GM18526 (cell line): ENCODE data around the gene LINGO3.

Source experiments
- POLR2A ChIP-seq: IDR thresholded peaks from 3 replicates; pipeline ENCODE4 v1.6.1; 2011; ENCODE audit not compliant: insufficient read length; ENCODE audit errors: extremely low read depth

Gene LINGO3

DNA sequence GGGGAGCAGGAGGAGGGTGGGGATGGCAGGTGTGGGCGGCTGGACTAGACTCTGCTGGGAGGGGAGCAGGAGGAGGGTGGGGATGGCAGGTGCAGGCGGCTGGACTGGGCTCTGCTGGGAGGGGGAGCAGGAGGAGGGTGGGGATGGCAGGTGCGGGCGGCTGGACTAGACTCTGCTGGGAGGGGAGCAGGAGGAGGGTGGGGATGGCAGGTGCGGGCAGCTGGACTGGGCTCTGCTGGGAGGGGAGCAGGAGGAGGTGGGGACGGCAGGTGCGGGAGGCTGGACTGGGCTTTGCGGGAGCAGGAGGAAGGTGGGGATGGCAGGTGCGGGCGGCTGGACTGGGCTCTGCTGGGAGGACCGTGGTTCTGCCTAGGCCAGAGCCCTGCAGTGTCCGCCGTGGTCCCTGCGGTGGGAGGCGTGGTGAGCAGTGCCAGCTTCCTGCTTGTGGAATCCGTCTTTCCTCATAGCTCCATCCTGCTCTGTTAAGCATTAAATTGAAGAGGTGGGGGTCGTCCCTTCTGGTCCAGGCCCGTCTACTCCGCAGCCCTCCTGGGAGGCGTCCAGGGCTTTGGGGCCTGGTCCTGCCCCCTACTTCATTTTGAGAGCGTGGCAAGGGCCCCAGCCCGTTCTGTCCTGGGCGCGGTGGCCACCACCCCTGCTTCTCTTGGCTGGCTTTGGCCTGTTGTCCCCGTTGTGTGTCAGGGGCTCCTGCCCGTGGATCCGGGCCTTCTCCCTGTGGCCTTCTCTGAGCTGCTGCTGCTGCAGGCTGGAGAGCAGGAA is 25.3 kb upstream of the LINGO3 start:
- TF ChIP-seq POLR2A: no peak

DNA sequence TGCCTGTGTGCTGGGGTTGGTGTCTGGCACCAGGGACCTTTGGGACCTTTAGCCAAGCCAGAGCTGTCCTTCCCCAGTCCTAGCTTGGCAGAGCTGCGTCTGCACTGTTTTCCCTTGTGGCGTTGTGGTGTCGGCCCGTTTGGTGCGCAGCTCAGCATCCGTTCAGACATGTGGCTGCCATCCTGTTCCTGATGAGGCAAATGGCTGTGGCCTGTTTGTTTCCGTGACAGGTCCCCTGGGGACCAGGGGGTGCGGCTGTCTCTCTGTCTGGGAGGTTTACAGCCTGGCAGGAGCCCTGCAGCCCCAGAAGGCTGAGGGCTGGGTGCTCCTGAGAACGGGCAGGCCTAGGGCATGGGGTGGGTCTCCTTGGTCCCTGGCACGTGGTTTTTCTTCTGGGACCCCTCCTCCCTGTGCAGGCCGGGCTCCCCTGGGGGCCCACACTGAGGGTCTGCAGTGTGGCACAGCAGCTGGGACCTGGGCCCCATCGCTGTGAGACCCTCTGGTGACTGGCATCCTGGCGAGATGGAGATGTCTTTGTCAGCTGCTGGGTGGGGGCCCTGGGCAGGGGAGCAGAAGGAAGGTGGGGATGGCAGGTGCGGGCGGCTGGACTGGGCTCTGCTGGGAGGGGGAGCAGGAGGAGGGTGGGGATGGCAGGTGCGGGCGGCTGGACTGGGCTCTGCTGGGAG is 24.5 kb upstream of the LINGO3 start:
- TF ChIP-seq POLR2A: no peak

DNA sequence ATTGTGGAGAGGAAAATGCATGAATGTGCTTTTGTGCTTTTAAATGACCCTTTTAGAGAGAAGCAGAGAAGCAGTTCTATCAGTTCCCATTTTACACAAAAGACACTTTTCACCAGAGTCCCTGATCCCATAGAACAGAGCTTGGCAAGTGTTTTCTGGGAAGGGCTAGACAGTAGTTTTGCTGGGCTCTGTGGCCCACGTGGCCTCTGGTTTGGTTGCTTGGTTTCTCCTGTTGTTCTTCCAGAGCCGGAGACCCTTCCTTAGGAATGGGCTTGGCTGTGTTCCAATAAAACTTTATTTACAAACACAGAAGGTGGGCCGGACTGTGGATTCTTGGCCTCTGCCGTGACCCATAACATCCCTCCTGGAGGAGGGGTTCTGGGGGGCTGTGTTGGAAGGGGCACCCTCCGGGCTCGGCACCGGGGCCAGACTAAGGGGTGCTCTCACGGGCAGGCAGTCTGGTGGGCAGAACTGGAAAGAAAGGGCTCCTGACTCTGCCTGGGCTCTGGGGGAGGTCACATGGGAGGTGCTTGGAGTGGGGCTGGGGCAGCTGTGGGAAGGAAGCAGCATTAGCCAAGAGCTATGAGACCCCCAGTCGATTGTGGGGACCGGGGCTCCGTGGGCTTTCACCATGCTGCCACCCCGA is 23.8 kb upstream of the LINGO3 start:
- no peak for TF ChIP-seq POLR2A

DNA sequence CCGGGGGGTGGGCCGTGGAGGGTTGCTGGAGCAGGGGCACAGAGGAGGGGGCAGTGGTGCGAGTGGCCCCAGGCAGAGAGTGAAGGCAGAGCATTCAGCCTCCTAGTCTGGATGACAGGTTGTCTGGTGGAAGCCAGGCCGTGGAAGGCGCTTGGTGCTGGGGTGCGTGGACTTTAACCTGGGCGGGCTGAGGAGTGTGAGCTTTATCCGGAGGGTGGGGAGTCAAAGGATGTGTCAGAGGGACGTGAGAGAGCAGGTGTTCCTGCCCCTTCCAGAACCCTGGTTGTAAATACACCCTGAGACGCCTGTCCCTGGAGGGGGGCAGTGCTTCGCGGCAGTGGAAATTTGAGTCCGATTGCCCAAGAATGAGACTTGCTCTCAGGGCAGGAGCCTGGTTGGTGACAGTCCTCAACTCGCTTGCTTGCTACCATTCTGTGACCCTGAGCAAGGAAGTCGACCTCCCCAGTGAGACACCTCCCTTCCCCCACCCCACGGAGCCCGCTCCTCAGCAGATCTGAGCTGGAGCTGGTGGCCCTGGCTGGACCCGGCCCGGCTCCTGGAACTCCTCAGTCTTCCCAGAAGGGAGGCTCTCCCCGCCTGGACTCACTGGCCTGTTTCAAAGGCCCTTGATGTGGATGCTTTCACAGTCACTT is 22.8 kb upstream of the LINGO3 start:
- TF ChIP-seq POLR2A: no peak

DNA sequence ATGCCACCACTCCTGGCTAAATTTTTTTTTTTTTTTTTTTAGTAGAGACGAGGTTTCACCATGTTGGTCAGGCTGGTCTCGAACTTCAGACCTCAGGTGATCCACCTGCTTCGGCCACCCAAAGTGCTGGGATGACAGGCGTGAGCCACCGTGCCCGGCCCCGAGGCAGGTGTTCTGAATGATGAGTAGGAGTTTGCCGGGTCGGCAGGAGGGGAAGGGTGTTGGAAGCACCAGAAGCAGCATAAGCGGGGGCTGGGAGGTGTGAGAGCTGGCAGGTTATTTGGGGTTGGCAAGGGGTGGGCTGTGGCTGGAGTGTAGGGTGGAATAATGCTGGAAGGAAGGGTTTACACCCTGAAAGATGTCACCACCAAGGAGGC is 22.3 kb upstream of the LINGO3 start:
- no peak for TF ChIP-seq POLR2A

DNA sequence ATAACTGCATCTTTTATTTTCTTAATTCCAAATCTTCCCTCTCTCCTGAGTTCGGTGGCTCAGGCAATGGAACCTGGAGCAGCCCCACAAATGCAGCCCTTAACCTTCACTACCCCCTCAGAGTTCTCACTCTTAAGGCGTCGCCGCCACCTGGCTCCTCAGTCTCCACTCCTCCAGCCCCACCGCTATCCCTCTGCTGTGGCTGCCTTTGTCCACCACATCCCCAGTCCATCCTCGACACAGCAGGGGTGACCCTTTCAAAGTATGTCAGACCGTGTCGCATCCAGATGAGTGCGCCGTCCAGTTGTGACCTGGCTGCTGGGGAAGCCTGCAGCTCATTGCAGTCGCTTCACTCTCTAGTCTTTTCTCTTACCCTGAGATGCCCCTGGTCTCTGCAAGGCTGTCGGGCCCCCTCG is 21.6 kb upstream of the LINGO3 start:
- TF ChIP-seq POLR2A: no peak

DNA sequence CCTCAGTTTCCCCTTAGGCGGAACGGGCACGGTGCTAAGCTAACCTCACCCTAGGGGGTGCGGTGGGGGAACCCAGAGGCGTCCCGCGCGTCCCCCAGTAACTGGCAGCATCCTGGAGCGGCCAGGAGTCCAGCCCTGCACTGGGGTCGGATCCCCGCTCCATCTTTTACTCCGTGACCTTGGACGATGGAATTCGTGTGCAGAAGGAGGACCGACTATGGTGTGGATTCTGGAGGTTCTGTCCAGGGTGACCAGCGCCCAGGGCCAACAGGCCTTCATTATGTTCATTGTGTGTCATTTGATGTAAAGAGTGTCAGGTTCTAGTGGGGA is 21.2 kb upstream of the LINGO3 start:
- no peak for TF ChIP-seq POLR2A

DNA sequence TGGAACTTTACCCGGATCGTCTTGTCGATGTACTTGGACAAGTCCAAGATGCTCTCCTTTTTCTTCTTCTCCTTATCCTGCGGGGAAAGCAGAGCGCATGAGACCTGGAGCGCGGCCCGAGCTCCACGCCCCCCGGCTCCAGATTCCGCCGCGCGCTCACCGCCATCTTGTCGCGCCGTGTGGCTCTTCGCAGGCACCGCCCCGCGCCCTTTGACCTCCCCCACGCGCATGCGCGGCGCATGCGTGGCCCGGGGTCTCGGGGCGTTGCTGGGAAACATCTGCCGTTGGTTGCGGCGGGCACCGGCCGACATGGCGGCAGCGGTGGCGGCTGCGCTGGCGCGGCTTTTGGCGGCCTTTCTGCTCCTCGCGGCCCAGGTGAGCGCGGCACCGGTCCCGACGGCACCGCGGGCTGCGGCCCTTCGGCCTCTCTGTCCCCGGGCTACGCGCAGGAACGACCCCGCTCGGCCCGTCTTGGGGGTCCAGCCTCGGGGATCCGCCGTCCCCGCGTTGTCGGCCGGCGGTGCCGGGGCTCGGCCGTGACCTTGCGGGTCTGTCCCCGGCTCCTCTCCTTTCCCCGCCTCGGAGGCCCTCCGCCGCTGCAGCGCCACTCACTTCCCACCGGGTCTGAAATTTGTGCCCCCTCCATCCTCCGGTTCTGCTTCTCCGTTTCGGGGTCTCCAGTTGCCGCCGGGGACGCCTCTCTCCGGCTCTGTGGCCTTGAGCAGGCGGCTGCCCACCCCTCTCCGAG is 20.6 kb upstream of the LINGO3 start, which contains the start of the genes LSM7 and SPPL2B:
LSM7 (minus strand) TSS at position 186 of the 748 bp plus-strand sequence; CDS start at position 166, 20 bp downstream.
SPPL2B (plus strand) TSS at position 284 of the 748 bp plus-strand sequence; CDS start at position 310, 26 bp downstream.
- TF ChIP-seq POLR2A: no peak

DNA sequence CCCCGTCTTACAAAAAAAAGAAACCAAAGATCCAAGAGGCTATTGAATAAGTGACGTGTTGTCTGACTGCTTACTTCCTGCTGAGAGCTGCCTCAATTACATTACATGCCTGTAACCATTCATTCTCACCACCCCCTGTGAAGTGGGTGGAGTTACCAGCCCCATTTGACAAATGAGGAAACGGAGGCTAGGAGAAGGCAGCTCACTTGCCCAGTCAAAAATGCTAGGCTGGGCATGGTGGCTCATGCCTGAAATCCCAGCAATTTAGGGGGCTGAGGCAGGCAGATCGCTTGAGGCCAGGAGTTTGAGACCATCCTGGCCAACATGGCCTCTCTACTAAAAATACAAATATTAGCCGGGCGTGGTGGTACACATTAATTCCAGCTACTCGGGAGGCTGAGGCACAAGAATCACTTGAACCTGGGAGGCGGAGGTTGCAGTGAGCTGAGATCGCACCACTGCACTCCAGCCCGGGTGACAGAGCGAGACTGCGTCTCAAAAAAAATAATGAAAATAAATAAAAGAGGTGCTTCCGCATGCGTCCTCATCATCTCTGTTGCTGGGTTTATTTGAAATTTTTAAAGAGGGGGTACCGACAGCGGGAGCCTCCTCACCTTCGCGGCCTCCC is 19.9 kb upstream of the LINGO3 start:
- TF ChIP-seq POLR2A: no peak

DNA sequence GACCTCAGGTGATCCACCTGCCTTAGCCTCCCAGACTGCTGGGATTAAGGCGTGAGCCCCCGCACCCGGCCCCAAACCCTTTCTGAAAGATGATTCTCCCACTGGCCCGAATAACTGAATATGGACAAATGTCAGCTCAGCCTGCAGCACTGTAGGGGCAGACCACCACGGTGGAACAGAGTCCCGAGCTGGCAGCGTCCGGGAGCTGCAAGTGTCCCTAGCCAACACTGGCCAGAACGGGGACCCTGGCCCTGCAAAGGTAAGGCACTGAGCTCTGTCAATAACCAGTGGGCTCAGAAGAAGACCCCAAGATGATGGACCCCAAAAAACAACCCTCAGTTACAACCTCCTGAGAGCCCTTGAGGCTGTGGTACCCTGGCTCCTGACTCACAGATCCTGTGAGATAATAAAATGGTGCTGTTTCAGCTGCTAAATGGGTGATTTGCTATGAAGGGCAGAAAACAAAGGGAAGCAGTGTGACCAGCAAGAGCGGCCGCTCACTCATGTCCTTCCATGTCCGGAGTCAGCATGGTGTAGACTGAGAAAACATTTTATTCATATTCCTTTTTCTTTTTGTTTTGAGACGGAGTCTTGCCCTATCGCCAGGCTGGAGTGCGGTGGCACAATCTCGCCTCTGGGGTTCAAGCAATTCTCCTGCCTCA is 18.9 kb upstream of the LINGO3 start:
- no peak for TF ChIP-seq POLR2A

DNA sequence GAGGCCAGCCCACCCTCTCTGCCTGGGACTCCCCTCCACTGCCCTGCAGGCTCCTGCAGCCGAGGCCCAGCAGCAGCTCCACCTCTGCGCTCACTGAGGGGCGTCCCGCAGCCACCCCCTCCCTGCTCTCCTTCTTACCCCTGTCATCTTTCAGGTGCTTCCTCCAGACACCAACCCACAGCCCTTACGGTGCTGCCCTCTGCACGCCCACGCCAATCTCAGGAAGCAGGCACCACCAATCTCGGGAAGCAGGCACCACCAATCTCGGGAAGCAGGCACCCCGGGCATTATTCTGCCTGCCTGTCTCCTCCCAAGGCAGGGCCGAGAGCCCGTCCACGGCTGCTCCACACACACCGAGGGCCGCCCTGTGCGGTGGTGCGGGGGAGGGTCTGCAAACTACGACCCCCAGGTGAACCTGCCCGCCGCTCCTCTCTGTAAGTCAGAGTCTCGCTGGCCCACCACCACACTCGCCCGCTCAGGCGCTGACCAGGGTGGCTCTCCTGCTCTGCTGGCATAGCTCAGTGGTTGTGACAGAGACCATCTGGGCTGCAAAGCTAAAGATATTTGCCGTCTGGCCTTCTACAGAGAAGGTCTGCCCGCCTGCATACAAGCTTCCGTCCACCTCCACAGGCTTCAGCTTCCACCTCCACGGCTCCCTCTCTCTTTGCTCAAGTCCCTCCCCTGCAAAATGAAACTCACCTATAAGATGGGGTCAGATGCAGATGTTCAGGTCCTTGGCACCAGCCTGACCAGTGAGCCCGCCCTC is 17.5 kb upstream of the LINGO3 start:
- TF ChIP-seq POLR2A: no peak

DNA sequence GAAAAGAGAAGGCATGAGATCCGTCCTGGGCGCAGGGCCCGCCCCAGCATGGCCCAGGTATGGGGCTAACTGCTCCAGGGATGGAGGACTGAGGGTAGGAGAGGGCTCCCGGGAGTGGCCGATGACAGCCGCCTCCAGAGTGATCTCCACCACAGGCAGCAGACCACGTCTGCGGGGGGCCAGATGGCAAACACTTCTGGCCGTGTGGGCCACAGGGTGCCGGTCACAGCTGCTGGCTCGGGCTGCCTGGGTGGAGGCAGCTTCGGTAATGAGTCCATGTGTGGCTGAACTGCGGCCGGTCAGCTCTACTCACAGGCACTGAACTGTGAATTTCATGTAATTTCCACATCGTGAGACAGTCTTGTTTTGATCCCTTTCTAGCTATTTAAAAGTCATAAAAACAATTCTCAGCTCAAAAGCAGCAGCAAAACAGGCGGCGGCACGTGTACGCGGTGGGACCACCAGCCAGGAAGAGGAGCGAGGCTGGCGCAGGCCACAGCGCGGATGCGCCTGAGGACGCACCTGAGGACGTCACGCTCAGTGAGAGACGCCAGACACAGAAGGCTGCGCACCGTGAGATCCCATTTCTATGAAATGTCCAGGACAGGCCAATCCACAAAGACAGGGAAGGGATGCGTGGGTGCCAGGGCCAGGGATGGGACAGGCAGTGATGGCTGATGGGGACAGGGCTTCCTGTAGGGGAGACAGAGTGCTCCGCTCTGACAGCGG is 16.4 kb upstream of the LINGO3 start:
- no peak for TF ChIP-seq POLR2A

DNA sequence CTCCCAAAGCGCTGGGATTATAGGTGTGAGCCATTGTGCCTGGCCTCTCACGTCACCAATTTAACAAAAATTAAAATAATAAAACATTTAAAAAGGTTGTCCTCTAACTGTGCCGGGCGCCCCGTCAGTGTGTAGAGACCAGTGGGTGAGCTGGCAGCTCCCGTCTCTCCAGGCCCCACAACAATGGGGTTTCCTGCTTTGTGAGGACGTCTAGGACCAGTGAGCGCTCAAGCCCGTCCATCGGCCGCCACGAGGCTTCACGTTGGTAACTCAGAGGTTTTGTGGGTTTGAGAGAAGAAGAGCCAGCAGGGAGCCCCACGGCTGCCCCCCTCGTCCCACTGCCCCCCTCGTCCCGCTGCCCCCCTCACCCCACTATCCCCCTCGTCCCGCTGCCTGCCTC is 15.8 kb upstream of the LINGO3 start:
- TF ChIP-seq POLR2A: no peak
